HG03175 (cell line): ENCODE data around the gene DCTN3.

Source experiments
- ATAC-seq: cut with Tn5 transposase; IDR thresholded peaks from one replicate; pipeline ENCODE4 v1.9.1; 2021; ENCODE audit warnings: mild to moderate bottlenecking, moderate library complexity; ENCODE audit not compliant: unreplicated experiment

DCTN3 gene

DNA sequence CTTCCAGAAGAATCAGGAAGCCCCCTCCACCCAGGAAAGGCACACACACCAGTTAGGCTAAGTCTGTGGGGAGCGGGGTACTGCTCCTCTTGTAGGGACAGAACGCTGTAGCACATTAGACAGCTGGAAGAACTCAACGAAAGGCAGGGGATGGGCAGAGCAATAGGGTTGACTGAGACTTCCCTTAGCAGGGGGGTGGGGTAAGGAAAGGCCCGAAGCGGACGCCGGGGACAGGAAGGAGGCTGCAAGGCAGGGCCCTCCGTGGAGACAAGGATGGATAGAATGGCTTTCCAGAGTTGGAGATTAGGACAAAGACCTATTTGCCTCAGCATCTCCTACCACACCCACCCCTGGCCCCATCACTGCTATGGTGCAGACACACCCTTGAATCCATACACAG is 45.1 kb downstream of the DCTN3 start:
- no peak for ATAC-seq

DNA sequence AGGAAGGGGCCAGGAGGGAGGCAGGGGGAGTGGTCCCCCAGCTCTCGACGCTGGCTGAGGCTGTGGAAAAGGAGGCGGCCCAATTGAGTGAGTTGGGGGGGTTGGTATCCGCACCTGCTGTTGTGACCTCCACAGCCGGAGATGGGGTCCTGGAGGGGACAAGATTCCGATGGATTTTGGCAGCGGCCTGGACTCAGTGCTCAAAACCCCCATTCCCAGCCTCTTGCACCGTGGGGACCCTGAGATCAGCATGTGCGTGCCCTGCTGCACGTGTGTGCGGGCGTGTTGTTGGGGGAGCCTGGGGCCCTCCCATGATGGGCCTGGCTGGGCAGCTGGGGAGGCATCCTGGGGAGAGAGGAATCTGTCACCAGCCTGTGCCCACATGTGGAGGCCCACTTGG is 45.7 kb downstream of the DCTN3 start:
- ATAC-seq, result no peak

GRCh38 chr9:34573599-34574325 is 46.5 kb downstream of the DCTN3 start:
- ATAC-seq, result no peak

GRCh38 chr9:34572628-34573027 is 47.7 kb downstream of the DCTN3 start:
- ATAC-seq, result no peak

DNA sequence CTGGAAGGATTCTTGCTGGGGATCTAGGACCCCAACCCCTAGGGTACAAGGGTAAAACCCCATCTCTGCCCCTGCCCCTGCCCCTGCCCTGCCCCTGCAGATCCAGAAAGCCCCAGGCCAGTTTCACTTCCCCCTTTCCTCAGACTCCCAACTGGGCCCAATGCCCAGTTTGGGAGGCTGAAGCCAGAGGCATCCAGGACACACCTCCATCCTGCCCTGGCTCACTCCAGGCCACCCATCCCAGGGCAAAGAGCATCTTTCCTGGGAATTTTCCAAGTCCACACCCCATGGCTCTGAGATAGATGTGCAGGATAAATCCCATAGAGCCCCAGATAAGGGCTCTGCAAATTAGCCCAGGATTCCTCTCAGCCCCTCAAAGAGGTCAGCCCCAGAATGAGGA is 48.2 kb downstream of the DCTN3 start:
- ATAC-seq, result no peak

DNA sequence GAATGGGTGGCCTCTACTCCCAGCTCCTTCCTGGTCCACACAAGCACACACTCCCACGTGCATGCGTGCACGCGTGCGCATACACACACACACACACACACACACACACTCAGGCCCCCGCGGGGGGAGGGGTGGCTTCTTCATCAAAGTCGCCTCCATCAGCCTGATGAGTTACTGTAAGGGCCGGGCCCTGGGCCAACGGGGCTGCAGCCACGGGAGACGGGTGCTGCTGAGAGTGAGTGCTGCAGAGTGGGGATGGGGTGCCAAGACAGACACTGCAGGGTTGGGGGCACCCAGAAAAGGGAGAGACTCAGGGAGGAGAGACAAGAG is 48.8 kb downstream of the DCTN3 start:
- no peak for ATAC-seq

DNA sequence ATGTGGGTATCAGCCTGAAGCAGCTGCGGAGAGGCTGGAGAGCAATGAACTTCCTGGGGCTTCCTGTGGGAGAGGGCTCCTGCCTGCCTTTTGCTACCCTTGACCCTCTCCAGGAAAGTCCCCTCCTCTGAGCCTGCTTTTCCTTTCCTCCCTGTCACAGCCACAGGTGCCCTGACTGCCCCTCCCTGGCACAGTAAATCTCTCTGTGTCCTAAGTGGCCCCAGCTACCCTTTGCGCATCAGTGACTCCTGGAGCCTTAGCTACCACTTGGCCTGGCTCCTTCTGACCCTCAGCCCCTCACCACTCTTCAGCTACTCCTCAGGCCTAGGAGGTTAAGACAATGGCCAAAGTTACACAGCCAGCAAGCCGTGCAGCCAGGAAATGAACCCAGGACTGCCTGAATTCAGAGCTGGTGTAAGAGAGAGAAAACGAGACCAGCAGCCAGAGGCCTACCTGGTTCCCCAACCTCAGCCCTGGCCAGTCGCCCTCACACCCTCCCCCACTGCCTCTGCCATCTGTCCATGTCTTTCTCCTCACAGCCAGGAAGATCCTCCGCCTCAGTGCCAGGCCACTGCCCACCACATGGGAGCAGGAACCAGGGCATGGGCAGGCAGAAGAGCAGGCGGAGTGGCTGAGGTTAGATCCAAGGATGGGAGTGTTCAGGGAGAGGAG is 49.4 kb downstream of the DCTN3 start:
- no peak for ATAC-seq

GRCh38 chr9:34570376-34570775 is 49.9 kb downstream of the DCTN3 start:
- no peak for ATAC-seq

DNA sequence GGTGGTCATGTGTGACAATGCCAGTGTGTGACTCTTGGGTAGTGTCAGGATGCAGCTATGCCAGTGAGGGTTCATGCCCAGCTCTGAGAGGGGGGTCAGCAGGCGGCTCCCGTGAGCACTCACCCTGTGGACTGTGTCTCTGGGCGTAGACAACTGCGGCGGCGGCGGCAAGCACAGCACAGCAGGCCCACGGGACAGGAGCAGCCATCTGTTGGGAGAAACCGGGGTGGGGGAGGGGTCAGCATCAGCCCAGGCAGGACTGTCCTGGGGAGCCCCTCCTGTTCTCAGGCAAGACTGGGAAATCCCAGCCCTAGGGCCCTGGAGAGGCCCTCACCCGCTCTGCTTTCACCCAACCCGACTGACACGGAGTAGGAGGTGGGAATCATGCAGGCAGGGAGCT is 51.5 kb downstream of the DCTN3 start:
- no peak for ATAC-seq

DNA sequence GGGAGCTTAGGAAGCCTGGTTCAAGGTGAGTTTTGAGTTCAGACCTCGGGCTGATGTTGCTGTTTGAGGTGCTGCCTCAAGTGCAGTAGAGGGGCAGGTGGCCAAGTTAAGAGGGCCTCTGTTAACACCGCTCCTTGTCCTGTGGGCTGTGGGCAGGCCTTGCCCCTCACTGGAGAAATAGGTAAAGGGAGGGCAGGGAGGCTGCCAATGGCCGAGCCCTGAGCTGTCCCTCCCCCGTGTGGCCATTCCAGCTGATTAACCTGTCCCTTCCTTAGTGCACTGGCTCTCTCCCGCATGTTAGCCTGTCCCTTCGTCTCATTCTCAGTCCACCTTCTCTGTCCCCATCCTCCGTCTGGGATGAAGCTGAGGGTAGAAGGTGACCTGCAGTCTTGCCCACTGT is 52.2 kb downstream of the DCTN3 start:
- ATAC-seq, result no peak

DNA sequence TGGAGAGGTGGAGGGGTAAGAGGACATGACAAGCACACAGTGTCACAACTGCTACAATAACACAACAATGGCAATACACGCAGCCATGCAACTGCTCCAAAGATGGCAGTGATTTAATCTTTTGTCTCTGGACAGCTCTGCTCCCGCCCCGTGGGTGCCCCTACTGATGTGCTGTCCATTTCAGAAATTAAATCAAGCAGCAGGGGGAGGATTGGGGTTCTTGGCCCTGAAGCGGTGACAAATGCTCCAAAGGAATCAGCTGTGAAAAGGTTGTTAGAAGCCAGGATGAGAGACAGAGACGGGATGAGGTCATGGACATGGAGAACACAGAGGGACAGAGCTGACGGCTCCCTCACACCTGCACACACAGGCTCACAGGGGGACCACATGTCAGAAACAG is 53.3 kb downstream of the DCTN3 start:
- ATAC-seq, result no peak

GRCh38 chr9:34566322-34566721 is 54.0 kb downstream of the DCTN3 start:
- ATAC-seq, result no peak

DNA sequence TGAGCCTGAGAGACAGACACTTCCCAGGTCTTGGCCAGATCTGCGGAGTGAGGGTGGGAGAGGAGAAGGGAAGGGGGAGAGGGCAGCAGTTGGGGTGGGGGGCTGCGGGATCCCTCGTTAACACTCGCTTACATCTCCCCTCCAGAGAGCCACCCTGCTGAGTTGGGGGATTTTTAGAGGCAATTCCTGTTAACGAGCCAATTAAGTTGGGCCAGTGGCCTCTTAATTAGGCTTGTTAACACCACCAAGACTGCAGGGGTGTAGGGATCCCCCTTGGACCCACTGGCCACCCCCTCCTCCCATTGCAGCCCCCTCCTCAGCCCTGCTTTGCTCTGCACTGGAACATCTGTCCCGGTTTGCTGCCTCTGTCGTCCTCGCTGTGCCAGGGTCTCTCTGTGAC is 54.4 kb downstream of the DCTN3 start:
- ATAC-seq, result no peak

GRCh38 chr9:34564617-34565016 is 55.7 kb downstream of the DCTN3 start:
- ATAC-seq, result no peak
